GM23338 (cell line): ENCODE results near the gene GUCY1A1.

Experiments used
- CREB1 ChIP-seq: fragments of 250-450 bp; sonication (Bioruptor Pico); IDR thresholded peaks from 2 replicates; pipeline ENCODE4 v1.5.0; 2020; ENCODE audit warnings: low read depth, mild to moderate bottlenecking, moderate library complexity
- EZH2 ChIP-seq: fragments of 200-600 bp; sonication (generic); IDR thresholded peaks from one replicate; pipeline ENCODE4 v1.8.0; 2017; ENCODE audit warnings: antibody characterized with exemption, mild to moderate bottlenecking, low read depth; ENCODE audit not compliant: unreplicated experiment
- EZH2phosphoT487 ChIP-seq: fragments of 200-600 bp; sonication (generic); IDR thresholded peaks from one replicate; pipeline ENCODE4 v1.8.1; 2018; ENCODE audit warnings: antibody characterized with exemption; ENCODE audit not compliant: unreplicated experiment
- JUNB ChIP-seq: IDR thresholded peaks from one replicate; pipeline ENCODE4 v1.6.1; 2016; ENCODE audit warnings: antibody characterized with exemption; ENCODE audit not compliant: unreplicated experiment
- NANOG ChIP-seq: IDR thresholded peaks from 2 replicates; pipeline ENCODE4 v1.6.1; 2016; ENCODE audit warnings: antibody characterized with exemption, borderline replicate concordance
- POLR2AphosphoS5 ChIP-seq: IDR thresholded peaks from 2 replicates; pipeline ENCODE4 v1.6.1; 2016; ENCODE audit warnings: antibody characterized with exemption, low read depth
- REST ChIP-seq: IDR thresholded peaks from one replicate; pipeline ENCODE4 v1.6.1; 2018; ENCODE audit warnings: antibody characterized with exemption; ENCODE audit not compliant: unreplicated experiment
- STAT1 ChIP-seq: IDR thresholded peaks from one replicate; pipeline ENCODE4 v1.6.1; 2016; ENCODE audit warnings: antibody characterized with exemption; ENCODE audit not compliant: unreplicated experiment
- ZNF114 ChIP-seq: fragments of 250-450 bp; sonication (Bioruptor Pico); IDR thresholded peaks from 2 replicates; pipeline ENCODE4 v1.5.0; 2020; ENCODE audit warnings: mild to moderate bottlenecking, moderate library complexity
- TF ChIP-seq, protein P1 (sequence below), 2 experiments: fragments of 200-600 bp in 1 of 2; sonication (generic) in 1 of 2; conservative IDR thresholded peaks; 2 replicates each; pipeline versions ENCODE4 v1.5.1 to v1.6.1; 2016 to 2017; ENCODE audit warnings: antibody characterized with exemption in 2 of 2, low read depth in 2 of 2, mild to moderate bottlenecking in 2 of 2, moderate library complexity in 1 of 2

DNA sequence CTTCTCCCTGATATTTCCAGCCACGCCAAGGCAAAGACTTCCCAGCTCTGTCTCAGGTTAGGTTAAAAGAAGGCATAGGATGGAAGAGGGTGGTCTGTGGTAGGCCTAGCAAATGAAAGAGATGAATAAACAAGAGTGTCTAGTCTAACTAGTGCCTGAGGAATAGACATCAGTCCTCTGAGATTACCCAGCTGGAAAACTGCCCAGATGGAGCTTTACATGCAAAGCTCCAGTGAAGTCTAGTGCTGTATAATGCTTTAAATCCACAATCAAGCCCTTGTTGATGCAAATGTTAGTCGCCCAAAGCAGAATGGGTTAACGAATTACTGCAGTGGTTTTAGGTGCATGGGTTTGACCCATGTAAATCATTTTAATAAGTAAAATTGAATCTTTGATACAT, 67.4 kb downstream of the GUCY1A1 start:
- TF ChIP-seq, protein P1, sequence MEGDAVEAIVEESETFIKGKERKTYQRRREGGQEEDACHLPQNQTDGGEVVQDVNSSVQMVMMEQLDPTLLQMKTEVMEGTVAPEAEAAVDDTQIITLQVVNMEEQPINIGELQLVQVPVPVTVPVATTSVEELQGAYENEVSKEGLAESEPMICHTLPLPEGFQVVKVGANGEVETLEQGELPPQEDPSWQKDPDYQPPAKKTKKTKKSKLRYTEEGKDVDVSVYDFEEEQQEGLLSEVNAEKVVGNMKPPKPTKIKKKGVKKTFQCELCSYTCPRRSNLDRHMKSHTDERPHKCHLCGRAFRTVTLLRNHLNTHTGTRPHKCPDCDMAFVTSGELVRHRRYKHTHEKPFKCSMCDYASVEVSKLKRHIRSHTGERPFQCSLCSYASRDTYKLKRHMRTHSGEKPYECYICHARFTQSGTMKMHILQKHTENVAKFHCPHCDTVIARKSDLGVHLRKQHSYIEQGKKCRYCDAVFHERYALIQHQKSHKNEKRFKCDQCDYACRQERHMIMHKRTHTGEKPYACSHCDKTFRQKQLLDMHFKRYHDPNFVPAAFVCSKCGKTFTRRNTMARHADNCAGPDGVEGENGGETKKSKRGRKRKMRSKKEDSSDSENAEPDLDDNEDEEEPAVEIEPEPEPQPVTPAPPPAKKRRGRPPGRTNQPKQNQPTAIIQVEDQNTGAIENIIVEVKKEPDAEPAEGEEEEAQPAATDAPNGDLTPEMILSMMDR (conservative IDR thresholded peaks at IDR 0.05; ENCODE audit: low read depth in 2 of 2) = no peak
- TF ChIP-seq EZH2 (no peak), EZH2phosphoT487 (no peak), POLR2AphosphoS5 (no peak), CREB1 (no peak), REST (no peak), JUNB (no peak), NANOG (no peak), STAT1 (no peak), ZNF114 (CRISPR knock-in tag) (no peak)
